Activated CD8-positive, alpha-beta memory T cell treated with anti-CD3 and anti-CD28 coated beads for 36 hours (primary cell): Measurements from ENCODE around the gene SSR1. TPM values are rescaled to one million over a fixed set of nuclear protein-coding genes. Genes with fewer than 3 reads are reported as not detected.

ENCODE experiments used
- CTCF ChIA-PET: fragments of 350-600 bp; sonication (Branson Sonifier 250); formaldehyde crosslinking; loops from one replicate; lab custom pipeline; 2021; ENCODE audit warnings: antibody characterized with exemption; lab: Charles Lee
- POLR2A ChIA-PET: fragments of 350-600 bp; sonication (Branson Sonifier 250); formaldehyde crosslinking; loops from one replicate; lab custom pipeline; 2021; ENCODE audit warnings: antibody characterized with exemption; lab: Charles Lee
- total RNA-seq, 2 experiments: library from RNA; stranded (reverse); gene quantifications; one replicate each; pipeline ENCODE4 v1.2.3, GENCODE V29; 2021

SSR1 gene
- total RNA-seq, 2 experiments from 2014 or later = 160 to 161 TPM

DNA sequence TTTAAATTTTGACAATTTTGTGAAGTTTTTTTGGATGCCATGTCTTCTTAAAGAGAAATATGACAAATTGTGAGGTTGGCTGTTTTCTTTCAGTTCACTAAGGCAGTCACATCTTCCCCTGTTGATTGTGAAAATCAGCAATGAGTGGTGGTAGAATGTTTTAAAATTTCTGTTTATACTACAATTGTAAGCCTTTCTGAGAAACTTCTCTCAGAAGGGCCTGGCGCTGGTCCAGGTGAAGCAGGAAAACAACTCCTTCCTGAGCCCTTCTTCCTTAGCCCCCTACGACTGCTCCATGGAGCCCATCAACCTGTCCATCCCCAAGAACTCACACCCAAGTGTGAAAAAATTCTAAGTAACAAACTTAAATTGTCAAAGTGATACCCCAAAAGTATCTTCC is 80.6 kb downstream of the SSR1 start:
- ChIA-PET POLR2A (no interaction called here), CTCF (interaction anchor here (1.6 kb wide), 1 partner anchor 11 kb away, joined by 3 read pairs; no protein-coding TSS in a partner anchor)

GRCh38 chr6:7230956-7231713 is 81.9 kb downstream of the SSR1 start:
- POLR2A ChIA-PET = no interaction called here
- CTCF ChIA-PET = interaction anchor here (1.6 kb wide), 1 partner anchor 12 kb away, joined by 3 read pairs; no protein-coding TSS in a partner anchor

DNA sequence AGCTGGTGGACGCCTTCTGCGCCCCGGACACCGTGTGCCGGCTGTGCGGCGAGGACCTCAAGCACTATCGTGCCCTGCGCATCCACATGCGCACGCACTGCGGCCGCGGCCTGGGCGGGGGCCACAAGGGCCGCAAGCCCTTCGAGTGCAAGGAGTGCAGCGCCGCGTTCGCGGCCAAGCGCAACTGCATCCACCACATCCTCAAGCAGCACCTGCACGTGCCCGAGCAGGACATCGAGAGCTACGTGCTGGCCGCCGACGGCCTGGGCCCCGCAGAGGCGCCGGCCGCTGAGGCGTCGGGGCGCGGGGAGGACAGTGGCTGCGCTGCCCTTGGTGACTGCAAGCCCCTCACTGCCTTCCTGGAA is 82.7 kb downstream of the SSR1 start:
- CTCF ChIA-PET = no interaction called here
- POLR2A ChIA-PET = no interaction called here

DNA sequence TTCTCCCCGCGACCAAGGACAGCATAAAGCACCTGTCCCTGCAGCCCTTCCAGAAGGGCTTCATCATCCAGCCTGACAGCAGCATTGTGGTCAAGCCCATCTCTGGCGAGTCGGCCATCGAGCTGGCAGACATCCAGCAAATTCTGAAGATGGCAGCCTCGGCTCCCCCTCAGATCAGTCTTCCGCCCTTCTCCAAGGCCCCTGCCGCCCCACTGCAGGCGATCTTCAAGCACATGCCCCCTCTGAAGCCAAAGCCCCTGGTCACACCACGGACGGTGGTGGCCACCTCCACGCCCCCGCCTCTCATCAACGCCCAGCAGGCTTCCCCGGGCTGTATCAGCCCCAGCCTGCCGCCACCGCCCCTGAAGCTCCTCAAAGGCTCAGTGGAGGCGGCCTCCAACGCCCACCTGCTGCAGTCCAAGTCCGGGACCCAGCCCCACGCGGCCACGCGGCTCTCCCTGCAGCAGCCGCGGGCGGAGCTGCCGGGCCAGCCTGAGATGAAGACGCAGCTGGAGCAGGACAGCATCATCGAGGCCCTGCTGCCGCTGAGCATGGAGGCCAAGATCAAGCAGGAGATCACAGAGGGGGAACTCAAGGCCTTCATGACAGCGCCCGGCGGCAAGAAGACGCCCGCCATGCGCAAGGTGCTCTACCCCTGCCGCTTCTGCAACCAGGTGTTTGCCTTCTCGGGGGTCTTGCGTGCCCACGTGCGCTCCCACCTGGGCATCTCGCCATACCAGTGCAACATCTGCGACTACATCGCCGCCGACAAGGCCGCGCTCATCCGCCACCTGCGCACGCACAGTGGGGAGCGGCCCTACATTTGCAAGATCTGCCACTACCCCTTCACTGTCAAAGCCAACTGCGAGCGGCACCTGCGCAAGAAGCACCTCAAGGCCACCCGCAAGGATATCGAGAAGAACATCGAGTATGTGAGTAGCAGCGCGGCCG is 83.3 kb downstream of the SSR1 start:
- ChIA-PET POLR2A (no interaction called here), CTCF (no interaction called here)

GRCh38 chr6:7228662-7229375 is 84.2 kb downstream of the SSR1 start:
- ChIA-PET CTCF (no interaction called here), POLR2A (no interaction called here)

GRCh38 chr6:7224731-7225130 is 88.3 kb downstream of the SSR1 start:
- ChIA-PET CTCF (no interaction called here), POLR2A (no interaction called here)

DNA sequence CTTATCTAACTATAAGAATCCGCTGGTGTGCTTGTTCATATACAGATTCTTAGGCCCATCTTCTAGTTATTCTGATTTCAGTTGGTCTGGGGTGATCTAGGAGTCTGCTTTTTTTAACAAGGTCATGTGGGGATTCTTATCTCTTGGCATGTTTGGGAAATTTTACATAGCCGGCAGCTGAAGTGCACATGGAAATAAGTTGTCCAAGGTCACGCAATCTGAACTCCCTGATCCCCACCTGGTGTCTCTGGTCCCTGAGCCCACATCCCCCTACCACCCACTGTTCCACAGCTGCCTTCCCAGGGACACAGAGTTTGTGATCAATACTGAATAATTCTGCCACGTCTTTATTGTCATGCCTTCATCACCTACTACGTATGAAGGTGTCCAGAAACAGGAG is 90.8 kb downstream of the SSR1 start:
- CTCF ChIA-PET = no interaction called here
- POLR2A ChIA-PET = no interaction called here

DNA sequence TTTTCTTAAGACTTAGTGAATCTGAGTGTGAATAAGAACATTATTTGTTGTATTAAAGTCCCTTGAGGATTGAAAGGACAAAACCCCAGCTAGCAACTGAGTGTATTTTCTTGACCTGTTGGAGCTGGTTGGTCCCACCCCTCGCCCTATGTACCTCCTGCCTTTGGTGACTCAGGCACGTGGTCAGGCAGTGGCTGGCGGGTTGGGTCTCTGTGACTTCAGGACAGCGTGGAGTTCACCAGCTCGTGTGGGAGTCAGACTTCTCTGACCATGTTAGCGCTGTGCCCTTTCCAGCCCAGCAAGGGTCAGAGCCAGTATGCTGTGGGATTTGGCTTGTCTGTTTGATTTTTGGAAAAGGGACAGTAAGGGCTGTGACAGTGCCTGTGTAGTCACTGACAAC is 93.7 kb downstream of the SSR1 start:
- CTCF ChIA-PET = interaction anchor here (0.6 kb wide), 1 partner anchor 31 kb away, joined by 4 read pairs; no protein-coding TSS in a partner anchor

DNA sequence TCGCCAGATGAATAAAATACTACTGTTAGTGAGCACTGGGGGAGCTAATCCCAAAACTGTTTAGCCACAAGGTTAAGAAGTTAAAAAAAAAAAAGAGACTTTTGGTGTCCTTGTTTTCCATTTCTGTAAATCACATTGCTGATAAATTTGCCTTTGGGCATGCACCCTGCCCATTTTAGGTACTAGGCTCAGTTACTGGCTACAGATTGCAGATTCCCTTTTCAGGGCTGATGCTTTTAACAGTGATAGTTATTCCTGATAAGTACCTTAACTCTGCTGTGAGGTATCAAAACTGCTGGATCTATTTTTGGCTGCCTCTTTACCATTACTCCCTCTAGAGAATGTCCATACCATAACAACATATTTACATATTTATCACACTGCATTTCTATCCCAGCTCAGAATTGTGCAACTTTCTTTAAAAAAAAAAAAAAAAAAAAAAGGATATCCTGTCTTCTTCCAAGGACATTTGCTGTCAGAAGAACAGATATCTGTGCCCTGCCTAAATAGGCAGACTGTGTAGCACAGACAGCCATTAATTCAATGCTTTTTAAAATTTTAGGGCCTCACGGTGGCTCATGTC is 94.5 kb downstream of the SSR1 start:
- POLR2A ChIA-PET = no interaction called here
- CTCF ChIA-PET = no interaction called here

More for the DNA sequence above, 93.7 kb downstream of the SSR1 start:
- POLR2A ChIA-PET = no interaction called here

Other genes with a start within 250 kb of the SSR1 start
- gene RREB1, start 205.2 kb downstream of the SSR1 start, total RNA-seq = 10 to 100 TPM; 16.8 to 18.3 TPM
- gene CAGE1, start 76.5 kb upstream of the SSR1 start, total RNA-seq = under 1 TPM; 0.06 to 0.13 TPM
- gene RIOK1, start 76.6 kb upstream of the SSR1 start, total RNA-seq = 10 to 100 TPM; 54.2 to 59.0 TPM
- under 1 TPM; 0.02 to 0.04 TPM for gene DSP, start 228.5 kb upstream of the SSR1 start, total RNA-seq